ENCODE data around the gene SLC9A6.

SLC9A6 gene

DNA sequence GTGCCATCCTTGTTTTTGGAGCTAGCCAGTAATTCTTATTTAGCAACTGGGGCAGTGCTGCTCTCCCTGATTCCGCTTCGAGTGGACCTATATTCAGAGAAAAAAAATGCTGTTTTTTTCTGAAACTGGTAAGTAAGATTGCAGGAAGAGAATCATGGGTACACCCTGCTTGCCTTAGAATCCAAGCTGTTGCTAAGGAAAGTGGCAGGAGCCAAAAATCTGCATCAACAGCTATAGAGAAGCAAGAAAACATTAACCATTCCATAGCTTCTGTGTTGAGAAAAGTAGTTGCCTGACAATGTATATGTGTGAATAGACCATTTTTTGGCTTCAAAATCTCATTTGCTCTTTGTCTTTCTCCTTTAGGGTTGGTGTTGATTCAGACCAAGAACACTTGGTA is 44.5 kb downstream of the SLC9A6 start:
- 0 out of 2 replicates have a peak overlapping the region, but pooled peaks have one; percentile 30 for H2AFZ ChIP-seq (ENCODE audit: low read length)
- peaks cover 41% of the 10 kb centered on the region for H3F3A ChIP-seq (ENCODE audit: insufficient read depth, low read length)
- TF ChIP-seq EZH2phosphoT487 (IDR thresholded peaks at IDR 0.05; ENCODE audit: low read length), result no peak
- TF ChIP-seq, protein P1, sequence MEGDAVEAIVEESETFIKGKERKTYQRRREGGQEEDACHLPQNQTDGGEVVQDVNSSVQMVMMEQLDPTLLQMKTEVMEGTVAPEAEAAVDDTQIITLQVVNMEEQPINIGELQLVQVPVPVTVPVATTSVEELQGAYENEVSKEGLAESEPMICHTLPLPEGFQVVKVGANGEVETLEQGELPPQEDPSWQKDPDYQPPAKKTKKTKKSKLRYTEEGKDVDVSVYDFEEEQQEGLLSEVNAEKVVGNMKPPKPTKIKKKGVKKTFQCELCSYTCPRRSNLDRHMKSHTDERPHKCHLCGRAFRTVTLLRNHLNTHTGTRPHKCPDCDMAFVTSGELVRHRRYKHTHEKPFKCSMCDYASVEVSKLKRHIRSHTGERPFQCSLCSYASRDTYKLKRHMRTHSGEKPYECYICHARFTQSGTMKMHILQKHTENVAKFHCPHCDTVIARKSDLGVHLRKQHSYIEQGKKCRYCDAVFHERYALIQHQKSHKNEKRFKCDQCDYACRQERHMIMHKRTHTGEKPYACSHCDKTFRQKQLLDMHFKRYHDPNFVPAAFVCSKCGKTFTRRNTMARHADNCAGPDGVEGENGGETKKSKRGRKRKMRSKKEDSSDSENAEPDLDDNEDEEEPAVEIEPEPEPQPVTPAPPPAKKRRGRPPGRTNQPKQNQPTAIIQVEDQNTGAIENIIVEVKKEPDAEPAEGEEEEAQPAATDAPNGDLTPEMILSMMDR (IDR thresholded peaks at IDR 0.05; ENCODE audit: low read length), result no peak
- TF ChIP-seq EZH2 (optimal IDR thresholded peaks at IDR 0.05; ENCODE audit: low read depth, low read length), result no peak
- peaks cover 39% of the 10 kb centered on the region for H3K4me1 ChIP-seq (ENCODE audit: low read length)
- H3K27ac ChIP-seq (ENCODE audit: low read length), result peak overlapping the region; percentile 98
- H3K79me2 ChIP-seq (ENCODE audit: low read length), result no peaks in the 10 kb centered on the region
- H3K4me2 ChIP-seq (ENCODE audit: low read depth, low read length), result peak overlapping the region; percentile 76
- 0 out of 2 replicates have a peak overlapping the region, but pooled peaks have one; percentile 34 for H3K4me3 ChIP-seq (ENCODE audit: low read length)
- H3K9me2 ChIP-seq (replicated peaks; ENCODE audit: insufficient read depth, low read length), result no peaks in the 10 kb centered on the region
- H3K9ac ChIP-seq (ENCODE audit: low read length), result peak overlapping the region; percentile 65
- H3K9me3 ChIP-seq (replicated peaks; ENCODE audit: insufficient read depth, low read length), result no peaks in the 10 kb centered on the region
- no peaks in the 10 kb centered on the region for H3K36me3 ChIP-seq (replicated peaks; ENCODE audit: insufficient read depth, low read length)
- no peaks in the 10 kb centered on the region for H4K20me1 ChIP-seq (ENCODE audit: insufficient read depth, low read length)
- DNase-seq, result no peak
- H3K27me3 ChIP-seq (replicated peaks; ENCODE audit: insufficient read depth, low read length), result no peaks in the 10 kb centered on the region

DNA sequence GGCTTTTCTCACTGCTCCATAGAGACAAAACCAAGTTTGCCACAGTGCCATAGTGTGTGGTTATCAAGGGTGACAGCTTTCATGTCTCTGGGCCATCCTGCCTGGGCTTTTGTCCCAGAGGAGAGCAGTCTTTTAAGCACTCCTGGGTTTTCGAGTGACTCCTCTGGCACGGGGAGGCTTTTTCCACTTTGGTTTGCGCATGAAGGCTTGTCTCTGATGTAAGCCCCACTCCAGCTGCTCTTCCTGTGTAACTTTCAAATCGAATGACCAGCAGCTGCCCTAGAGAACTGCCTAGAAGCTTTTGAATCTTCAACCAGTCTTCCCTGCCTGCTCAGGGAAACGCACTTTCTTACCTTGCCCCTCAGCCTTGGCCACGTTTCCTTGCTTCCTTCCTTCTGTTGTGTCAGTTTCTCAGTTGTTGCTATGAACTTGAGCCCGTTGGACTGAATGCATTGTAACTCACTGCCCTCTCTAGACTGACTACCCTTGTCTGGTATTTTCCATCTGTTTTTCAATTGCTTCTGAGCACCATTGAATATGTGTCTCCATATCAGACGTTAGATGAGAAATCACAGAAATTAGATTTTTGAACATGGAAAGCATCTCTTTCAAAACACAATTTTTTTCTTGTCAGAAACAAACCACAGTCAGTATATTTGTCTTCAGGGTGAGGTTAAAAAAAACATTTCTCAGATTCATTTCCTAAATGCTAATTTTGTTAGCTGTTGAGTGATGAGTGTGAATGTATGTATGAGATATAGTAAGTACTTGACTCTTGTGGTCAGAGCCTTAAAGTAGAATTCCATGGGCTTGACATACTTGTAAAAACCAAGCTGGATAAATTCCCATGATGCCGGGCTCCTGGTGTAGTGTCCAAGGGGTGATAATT is 45.3 kb downstream of the SLC9A6 start:
- no peaks in the 10 kb centered on the region for H4K20me1 ChIP-seq (ENCODE audit: insufficient read depth, low read length)
- no peaks in the 10 kb centered on the region for H3K9me3 ChIP-seq (replicated peaks; ENCODE audit: insufficient read depth, low read length)
- H3K4me1 ChIP-seq (ENCODE audit: low read length), result peaks cover 39% of the 10 kb centered on the region
- H3K36me3 ChIP-seq (replicated peaks; ENCODE audit: insufficient read depth, low read length), result no peaks in the 10 kb centered on the region
- H3K79me2 ChIP-seq (ENCODE audit: low read length), result no peaks in the 10 kb centered on the region
- peak overlapping the region; percentile 34; the same call in 1 of the 2 replicates for H3K4me3 ChIP-seq (ENCODE audit: low read length)
- H3F3A ChIP-seq (ENCODE audit: insufficient read depth, low read length), result peaks cover 41% of the 10 kb centered on the region
- TF ChIP-seq EZH2phosphoT487 (IDR thresholded peaks at IDR 0.05; ENCODE audit: low read length) (no peak), EZH2 (optimal IDR thresholded peaks at IDR 0.05; ENCODE audit: low read depth, low read length) (no peak)
- TF ChIP-seq, protein P1 (IDR thresholded peaks at IDR 0.05; ENCODE audit: low read length), result no peak
- H3K9ac ChIP-seq (ENCODE audit: low read length), result peak overlapping the region; percentile 65
- H3K27ac ChIP-seq (ENCODE audit: low read length), result peak overlapping the region; percentile 98
- no peaks in the 10 kb centered on the region for H3K27me3 ChIP-seq (replicated peaks; ENCODE audit: insufficient read depth, low read length)
- H2AFZ ChIP-seq (ENCODE audit: low read length), result 0 out of 2 replicates have a peak overlapping the region, but pooled peaks have one; percentile 30
- H3K9me2 ChIP-seq (replicated peaks; ENCODE audit: insufficient read depth, low read length), result no peaks in the 10 kb centered on the region
- peak; percentile 65 for DNase-seq
- H3K4me2 ChIP-seq (ENCODE audit: low read depth, low read length), result peak overlapping the region; percentile 76

DNA sequence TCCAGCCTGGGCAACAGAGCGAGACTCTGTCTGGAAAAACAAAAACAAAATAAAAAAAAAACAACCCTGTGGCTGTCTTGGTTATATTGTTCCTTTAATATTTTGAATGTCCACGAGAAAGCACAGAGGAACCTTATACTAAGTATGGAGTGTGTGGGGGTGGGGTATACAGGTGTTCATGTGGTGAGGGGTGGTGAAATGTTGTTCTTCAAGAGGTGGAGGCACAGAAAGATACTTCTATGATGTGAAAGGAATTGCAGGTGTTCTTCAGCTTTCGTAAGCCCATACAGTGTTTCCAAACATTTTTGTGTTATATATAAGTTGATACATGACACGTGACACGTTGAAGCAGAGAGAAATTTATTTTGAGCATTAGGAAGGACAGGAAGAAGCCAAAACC is 46.4 kb downstream of the SLC9A6 start:
- no peaks in the 10 kb centered on the region for H3K79me2 ChIP-seq (ENCODE audit: low read length)
- H3K36me3 ChIP-seq (replicated peaks; ENCODE audit: insufficient read depth, low read length), result no peaks in the 10 kb centered on the region
- no peaks in the 10 kb centered on the region for H3K27me3 ChIP-seq (replicated peaks; ENCODE audit: insufficient read depth, low read length)
- peak overlapping the region; percentile 9 for H3K4me3 ChIP-seq (ENCODE audit: low read length)
- H3K4me2 ChIP-seq (ENCODE audit: low read depth, low read length), result peak overlapping the region; percentile 76
- H3K9me3 ChIP-seq (replicated peaks; ENCODE audit: insufficient read depth, low read length), result no peaks in the 10 kb centered on the region
- H3F3A ChIP-seq (ENCODE audit: insufficient read depth, low read length), result peaks cover 41% of the 10 kb centered on the region
- H3K9ac ChIP-seq (ENCODE audit: low read length), result peak overlapping the region; percentile 65
- H3K9me2 ChIP-seq (replicated peaks; ENCODE audit: insufficient read depth, low read length), result no peaks in the 10 kb centered on the region
- TF ChIP-seq EZH2phosphoT487 (IDR thresholded peaks at IDR 0.05; ENCODE audit: low read length) (no peak), EZH2 (optimal IDR thresholded peaks at IDR 0.05; ENCODE audit: low read depth, low read length) (no peak)
- TF ChIP-seq, protein P1 (IDR thresholded peaks at IDR 0.05; ENCODE audit: low read length), result no peak
- H3K27ac ChIP-seq (ENCODE audit: low read length), result peak overlapping the region; percentile 98
- H4K20me1 ChIP-seq (ENCODE audit: insufficient read depth, low read length), result no peaks in the 10 kb centered on the region
- H3K4me1 ChIP-seq (ENCODE audit: low read length), result peaks cover 39% of the 10 kb centered on the region
- DNase-seq, result peak; percentile 86
- no peak overlapping the region for H2AFZ ChIP-seq (ENCODE audit: low read length)
